ENCODE results near the gene IKZF2.

DNA sequence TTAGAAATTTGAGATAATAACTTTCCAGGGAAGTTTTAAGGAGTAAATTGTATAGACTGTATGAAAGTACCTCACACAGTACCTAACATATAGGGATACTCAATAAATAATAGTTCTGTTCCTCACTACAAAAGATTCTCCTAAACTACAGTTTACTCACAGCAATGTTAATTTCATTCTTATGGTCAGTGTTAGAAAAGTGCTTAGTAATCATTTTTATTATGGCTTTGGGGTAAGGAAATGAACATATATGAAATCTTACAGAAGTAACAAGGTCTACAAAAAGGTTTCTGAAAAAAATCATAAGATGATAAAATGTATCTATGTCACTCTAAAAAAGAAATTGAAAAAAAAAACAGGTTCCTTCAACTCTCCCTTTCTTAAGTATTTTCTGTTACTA is 67.2 kb downstream of the IKZF2 start:
- no peak for TF ChIP-seq CTCF (IDR thresholded peaks at IDR 0.05; ENCODE audit: low read depth, low read length, missing input control)
- no peak for TF ChIP-seq SP1 (IDR thresholded peaks at IDR 0.05)
- TF ChIP-seq JUND (IDR thresholded peaks at IDR 0.05) = no peak
- TF ChIP-seq RAD21 (IDR thresholded peaks at IDR 0.05) = no peak
- TF ChIP-seq GABPA (IDR thresholded peaks at IDR 0.05 in 1 of 2, conservative IDR thresholded peaks at IDR 0.05 in 1 of 2) = no peak
- no peak for TF ChIP-seq TAF1 (conservative IDR thresholded peaks at IDR 0.05)
- no peak for TF ChIP-seq EGR1 (IDR thresholded peaks at IDR 0.05; ENCODE audit: low read depth in 2 of 2)
- TF ChIP-seq, protein P1, sequence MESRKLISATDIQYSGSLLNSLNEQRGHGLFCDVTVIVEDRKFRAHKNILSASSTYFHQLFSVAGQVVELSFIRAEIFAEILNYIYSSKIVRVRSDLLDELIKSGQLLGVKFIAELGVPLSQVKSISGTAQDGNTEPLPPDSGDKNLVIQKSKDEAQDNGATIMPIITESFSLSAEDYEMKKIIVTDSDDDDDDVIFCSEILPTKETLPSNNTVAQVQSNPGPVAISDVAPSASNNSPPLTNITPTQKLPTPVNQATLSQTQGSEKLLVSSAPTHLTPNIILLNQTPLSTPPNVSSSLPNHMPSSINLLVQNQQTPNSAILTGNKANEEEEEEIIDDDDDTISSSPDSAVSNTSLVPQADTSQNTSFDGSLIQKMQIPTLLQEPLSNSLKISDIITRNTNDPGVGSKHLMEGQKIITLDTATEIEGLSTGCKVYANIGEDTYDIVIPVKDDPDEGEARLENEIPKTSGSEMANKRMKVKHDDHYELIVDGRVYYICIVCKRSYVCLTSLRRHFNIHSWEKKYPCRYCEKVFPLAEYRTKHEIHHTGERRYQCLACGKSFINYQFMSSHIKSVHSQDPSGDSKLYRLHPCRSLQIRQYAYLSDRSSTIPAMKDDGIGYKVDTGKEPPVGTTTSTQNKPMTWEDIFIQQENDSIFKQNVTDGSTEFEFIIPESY (IDR thresholded peaks at IDR 0.05) = no peak
- TF ChIP-seq REST (IDR thresholded peaks at IDR 0.05) = no peak
- TF ChIP-seq NR2F2 (IDR thresholded peaks at IDR 0.05) = no peak
- TF ChIP-seq RXRA (IDR thresholded peaks at IDR 0.05) = no peak
- no peak for TF ChIP-seq FOXA2 (IDR thresholded peaks at IDR 0.05)
